Transverse colon (tissue), 4 donors: ENCODE results near the gene RUNX3. TPM values are rescaled to one million over a fixed set of nuclear protein-coding genes. Genes with fewer than 3 reads are reported as not detected.

Source experiments
- DNase-seq: peaks from one replicate; pipeline ENCODE4 v3.0.0-alpha.2; 2019
- H3K27ac ChIP-seq, 4 donors: fragments of 200-600 bp; sonication (generic); 2 replicates each; pipeline ENCODE4 v1.5.1; 2016 to 2018; ENCODE audit warnings: inconsistent platforms in 4 of 4
- H3K27me3 ChIP-seq: fragments of 200-600 bp; sonication (generic); 2 replicates; pipeline ENCODE4 v1.5.1; 2017; ENCODE audit warnings: inconsistent platforms
- H3K36me3 ChIP-seq, 4 donors: fragments of 200-600 bp; sonication (generic); 2 replicates each; pipeline ENCODE4 v1.5.1; 2017 to 2019; ENCODE audit warnings: inconsistent platforms in 4 of 4
- H3K4me1 ChIP-seq, 4 donors: fragments of 200-600 bp; sonication (generic); 2 replicates each; pipeline ENCODE4 v1.5.1; 2017 to 2020; ENCODE audit warnings: inconsistent platforms in 4 of 4
- H3K4me3 ChIP-seq, 4 donors: fragments of 200-600 bp; sonication (generic); 1 replicate in 1 of 4; 2 replicates in 3 of 4; pipeline versions ENCODE4 v1.5.1 to v1.6.1; 2017 to 2019; ENCODE audit warnings: inconsistent platforms in 4 of 4
- H3K9me3 ChIP-seq, 2 donors: fragments of 200-600 bp; sonication (generic); 2 replicates each; pipeline ENCODE4 v1.5.1; 2017 to 2019; ENCODE audit warnings: inconsistent platforms in 2 of 2
- CTCF ChIP-seq, 5 experiments: fragments of 200-600 bp in 3 of 5; fragments of 450-650 bp in 2 of 5; sonication (generic) in 3 of 5; IDR thresholded peaks; 1 replicate in 2 of 5; 2 replicates in 3 of 5; pipeline ENCODE4 v1.5.1; 2016 to 2017; ENCODE audit warnings: antibody characterized with exemption in 5 of 5, inconsistent platforms in 3 of 5, mild to moderate bottlenecking in 2 of 5, moderate library complexity in 1 of 5
- EP300 ChIP-seq: sonication (generic); formaldehyde crosslinking; IDR thresholded peaks from one replicate; pipeline ENCODE4 v1.6.1; 2017; ENCODE audit warnings: antibody characterized with exemption, low read depth
- POLR2A ChIP-seq: fragments of 450-650 bp; IDR thresholded peaks from one replicate; pipeline ENCODE4 v1.6.1; 2016; ENCODE audit warnings: antibody characterized with exemption, mild to moderate bottlenecking, moderate library complexity
- POLR2AphosphoS5 ChIP-seq, 3 donors: sonication (generic); formaldehyde crosslinking; IDR thresholded peaks; one replicate each; pipeline ENCODE4 v1.6.1; 2016; ENCODE audit warnings: antibody characterized with exemption in 3 of 3
- WGBS, 2 donors: methylation state at CpG; one replicate each; pipeline ENCODE4 v1.1.5; 2018; ENCODE audit warnings: low coverage in 1 of 2; 5-methylcytosine and 5-hydroxymethylcytosine counted together
- in situ Hi-C, 4 donors: fragments of 200-750 bp; cut with MboI; loops; one replicate each; pipeline versions ENCODE4 v1.15.0 to v1.15.1; 2017; ENCODE audit warnings: low sequenced_read_pairs in 3 of 4, low pct_ligation_motif_present in 1 of 4, low pct_unique_long_range_greater_than_20kb in 1 of 4
- intact Hi-C: fragments of 100-400 bp; cut with DNase I; formaldehyde crosslinking; loops from one replicate; pipeline ENCODE4 v1.15.1; 2023; ENCODE audit warnings: low total_unique reads
- total RNA-seq, 4 donors: library from RNA; depleted of rRNA; stranded (reverse); fragments of >200 nt; gene quantifications; one replicate each; pipeline ENCODE4 v1.1.0, GENCODE V29; 2016

The RUNX3 gene
- total RNA-seq, 4 donors from 2014 or later = 1.5 to 4.8 (median 3.4) TPM

- 87% methylated on average over 4 of the region's 4 CpGs; no CpG with 5 or more reads in 1 of the 2 donors for WGBS, 2 donors
- no peak for TF ChIP-seq EP300
- no peak for TF ChIP-seq POLR2A
- TF ChIP-seq POLR2AphosphoS5 (IDR thresholded peaks at IDR 0.05) = no peak
- TF ChIP-seq CTCF (IDR thresholded peaks at IDR 0.05) = no peak
- in situ Hi-C loops = loop anchor here in 3 of 4 donors (10.0 to 25.0 kb wide), 3 partner anchors 95 to 165 kb away; no protein-coding TSS in a partner anchor
- Histone ChIP-seq H3K27ac (no peak overlapping the region), H3K4me1 (no peaks in the 10 kb centered on the region), H3K27me3 (peaks cover 26% of the 10 kb centered on the region), H3K4me3 (no peak overlapping the region), H3K36me3 (no peaks in the 10 kb centered on the region), H3K9me3 (no peaks in the 10 kb centered on the region)
- DNase-seq = no peak
- intact Hi-C loops = no loop called here
Observed at GRCh38 chr1:24939675-24940193, 9.7 kb upstream of the RUNX3 start.

GRCh38 chr1:24939040-24939674, 9.1 kb upstream of the RUNX3 start:
- peaks cover 31% of the 10 kb centered on the region for H3K27me3 ChIP-seq
- no peak for DNase-seq
- intact Hi-C loops = no loop called here
- no peak overlapping the region for H3K4me3 ChIP-seq
- no peaks in the 10 kb centered on the region for H3K9me3 ChIP-seq
- 93% methylated on average over 6 of the region's 6 CpGs; no CpG with 5 or more reads in 1 of the 2 donors for WGBS, 2 donors
- no peaks in the 10 kb centered on the region for H3K4me1 ChIP-seq
- no peaks in the 10 kb centered on the region for H3K36me3 ChIP-seq
- no peak for TF ChIP-seq POLR2AphosphoS5 (IDR thresholded peaks at IDR 0.05)
- TF ChIP-seq POLR2A = no peak
- TF ChIP-seq EP300 = no peak
- no peak for TF ChIP-seq CTCF (IDR thresholded peaks at IDR 0.05)
- no peak overlapping the region for H3K27ac ChIP-seq
- in situ Hi-C loops = loop anchor here in 3 of 4 donors (10.0 to 25.0 kb wide), 3 partner anchors 96 to 166 kb away; no protein-coding TSS in a partner anchor

- no peak overlapping the region for H3K27ac ChIP-seq
- in situ Hi-C loops = loop anchor here in 3 of 4 donors (10.0 to 25.0 kb wide), 3 partner anchors 97 to 167 kb away; no protein-coding TSS in a partner anchor
- no peak for TF ChIP-seq CTCF (IDR thresholded peaks at IDR 0.05)
- no peak for TF ChIP-seq POLR2A
- no peak for TF ChIP-seq EP300
- TF ChIP-seq POLR2AphosphoS5 (IDR thresholded peaks at IDR 0.05) = no peak
- intact Hi-C loops = no loop called here
- H3K36me3 ChIP-seq = no peaks in the 10 kb centered on the region
- H3K9me3 ChIP-seq = no peaks in the 10 kb centered on the region
- 96% methylated on average over 7 of the region's 7 CpGs; no CpG with 5 or more reads in 1 of the 2 donors for WGBS, 2 donors
- H3K4me1 ChIP-seq = no peaks in the 10 kb centered on the region
- H3K27me3 ChIP-seq = peaks cover 40% of the 10 kb centered on the region
- no peak overlapping the region for H3K4me3 ChIP-seq
- no peak for DNase-seq
Observed at GRCh38 chr1:24938276-24938675, 8.2 kb upstream of the RUNX3 start.

GRCh38 chr1:24936684-24937083, 6.6 kb upstream of the RUNX3 start:
- peaks cover 50% of the 10 kb centered on the region for H3K27me3 ChIP-seq
- no peak for DNase-seq
- H3K27ac ChIP-seq = no peak overlapping the region
- 69% methylated on average over 11 of the region's 11 CpGs; no CpG with 5 or more reads in 1 of the 2 donors for WGBS, 2 donors
- H3K36me3 ChIP-seq = no peaks in the 10 kb centered on the region
- no peaks in the 10 kb centered on the region for H3K9me3 ChIP-seq
- TF ChIP-seq POLR2A (no peak), CTCF (IDR thresholded peaks at IDR 0.05) (no peak), EP300 (no peak)
- no peak overlapping the region for H3K4me3 ChIP-seq
- in situ Hi-C loops = loop anchor here in 3 of 4 donors (10.0 to 25.0 kb wide), 3 partner anchors 98 to 168 kb away; no protein-coding TSS in a partner anchor
- intact Hi-C loops = no loop called here
- peaks cover 0 to 12% (median 8%) of the 10 kb centered on the region in 4 donors for H3K4me1 ChIP-seq
